H1 (cell line): ENCODE measurements around the gene NDUFA7. TPM values are rescaled to one million over a fixed set of nuclear protein-coding genes. Genes with fewer than 3 reads are reported as not detected.
"Not testable (repeated sequence)": the region's sequence is repeated elsewhere in the genome, so short reads cannot be mapped to it uniquely, and the experiment has no call there.

Source experiments
- CTCF ChIA-PET: fragments of 300-600 bp; sonication (Branson Sonifier 250); formaldehyde crosslinking; loops from one replicate; lab custom pipeline; 2021; ENCODE audit not compliant: partially characterized antibody; lab: Charles Lee
- POLR2A ChIA-PET: fragments of 300-600 bp; sonication (Branson Sonifier 250); formaldehyde crosslinking; loops from one replicate; lab custom pipeline; 2021; ENCODE audit warnings: inconsistent platforms; ENCODE audit not compliant: partially characterized antibody; lab: Charles Lee
- DNase-seq, 2 experiments: peaks; one replicate each; pipeline versions ENCODE4 v3.0.0 to v3.0.0-alpha.2; 2010 to 2022; ENCODE audit warnings: low spot score in 2 of 2, low read depth in 1 of 2, mixed read lengths in 1 of 2
- FAIRE-seq: peaks from 2 replicates; lab custom pipeline; 2011; peaks lifted over from hg19 to GRCh38; lab: Jason Lieb, UNC
- H2AFZ ChIP-seq: 2 replicates; pipeline ENCODE4 v1.8.1; 2012; ENCODE audit warnings: low read length, inconsistent platforms
- H2AK5ac ChIP-seq: 2 replicates; pipeline ENCODE4 v1.6.1; 2013; ENCODE audit warnings: low read depth, low read length
- H2BK120ac ChIP-seq: replicated peaks from 2 replicates; pipeline ENCODE3; 2013; ENCODE audit warnings: low read depth, low read length, inconsistent platforms
- H2BK12ac ChIP-seq: 2 replicates; pipeline ENCODE4 v1.6.1; 2013; ENCODE audit warnings: low read depth, low read length
- H2BK15ac ChIP-seq: 2 replicates; pipeline ENCODE4 v1.6.1; 2013; ENCODE audit warnings: low read length
- H2BK20ac ChIP-seq: 2 replicates; pipeline ENCODE4 v1.6.1; 2013; ENCODE audit warnings: low read length
- H2BK5ac ChIP-seq: 2 replicates; pipeline ENCODE4 v1.6.1; 2013; ENCODE audit warnings: low read depth, low read length
- H3K14ac ChIP-seq: 2 replicates; pipeline ENCODE4 v1.6.1; 2013; ENCODE audit warnings: inconsistent platforms; ENCODE audit not compliant: insufficient read length
- H3K18ac ChIP-seq: 2 replicates; pipeline ENCODE4 v1.6.1; 2013; ENCODE audit warnings: low read length; ENCODE audit errors: extremely low read depth
- H3K23ac ChIP-seq: 2 replicates; pipeline ENCODE4 v1.6.1; 2013; ENCODE audit warnings: inconsistent platforms; ENCODE audit not compliant: insufficient read length
- H3K23me2 ChIP-seq: 2 replicates; pipeline ENCODE4 v1.6.1; 2013; ENCODE audit warnings: low read depth, low read length
- H3K27ac ChIP-seq: 2 replicates; pipeline ENCODE4 v1.6.1; 2011; ENCODE audit warnings: low read depth, low read length, inconsistent platforms
- H3K27me3 ChIP-seq, 4 experiments: replicated peaks in 1 of 4; 1 replicate in 1 of 4; 2 replicates in 3 of 4; pipeline versions ENCODE4 v1.6.1 to v1.8.1; 2011 to 2013; ENCODE audit warnings: low read length in 3 of 4, mild to moderate bottlenecking in 3 of 4, inconsistent platforms in 2 of 4, mixed read lengths in 2 of 4, moderate library complexity in 1 of 4; ENCODE audit not compliant: control insufficient read depth in 3 of 4, insufficient read depth in 3 of 4; ENCODE audit errors: extremely low read depth in 1 of 4
- H3K36me3 ChIP-seq, 4 experiments: 2 replicates each; pipeline versions ENCODE4 v1.6.1 to v1.8.1; 2011 to 2013; ENCODE audit warnings: mild to moderate bottlenecking in 4 of 4, low read length in 3 of 4, moderate library complexity in 2 of 4, control low read depth in 1 of 4, inconsistent platforms in 1 of 4; ENCODE audit not compliant: insufficient read depth in 4 of 4, control insufficient read depth in 2 of 4
- H3K4ac ChIP-seq: replicated peaks from 2 replicates; pipeline ENCODE3; 2013; ENCODE audit warnings: low read length, low read depth, mixed read lengths, inconsistent platforms; ENCODE audit not compliant: insufficient read length
- H3K4me1 ChIP-seq, 4 experiments: replicated peaks in 1 of 4; 1 replicate in 1 of 4; 2 replicates in 3 of 4; pipeline versions ENCODE4 v1.6.1 to v1.8.1; 2011 to 2013; ENCODE audit warnings: low read length in 3 of 4, inconsistent platforms in 2 of 4, mixed read lengths in 1 of 4; ENCODE audit not compliant: insufficient read depth in 4 of 4, control insufficient read depth in 3 of 4
- H3K4me2 ChIP-seq, 2 experiments: 2 replicates each; pipeline versions ENCODE4 v1.6.1 to v1.8.1; 2011 to 2013; ENCODE audit warnings: low read depth in 2 of 2, low read length in 2 of 2, control low read depth in 1 of 2, inconsistent platforms in 1 of 2, mild to moderate bottlenecking in 1 of 2; ENCODE audit not compliant: insufficient read depth in 1 of 2
- H3K4me3 ChIP-seq, 4 experiments: fragments of 200-600, 300-600 bp in 1 of 4; sonication (generic), shearing (Covaris generic), sonication (Bioruptor Twin) in 1 of 4; 2 replicates each; pipeline versions ENCODE4 v1.5.1 to v1.8.1; 2011 to 2016; ENCODE audit warnings: low read length in 4 of 4, low read depth in 3 of 4, control low read depth in 2 of 4, inconsistent platforms in 2 of 4, mild to moderate bottlenecking in 2 of 4, mixed read lengths in 1 of 4, moderate library complexity in 1 of 4; ENCODE audit not compliant: insufficient read depth in 2 of 4; ENCODE audit errors: extremely low read depth in 1 of 4
- H3K56ac ChIP-seq: replicated peaks from 2 replicates; pipeline ENCODE3; 2013; ENCODE audit warnings: low read depth, mild to moderate bottlenecking, mixed read lengths, low read length, inconsistent platforms; ENCODE audit not compliant: insufficient read length
- H3K79me1 ChIP-seq: 2 replicates; pipeline ENCODE4 v1.6.1; 2013; ENCODE audit warnings: low read depth, low read length, control low read depth
- H3K79me2 ChIP-seq, 2 experiments: 2 replicates each; pipeline versions ENCODE4 v1.6.1 to v1.8.1; 2012 to 2013; ENCODE audit warnings: low read length in 2 of 2, mild to moderate bottlenecking in 2 of 2, inconsistent platforms in 1 of 2; ENCODE audit not compliant: insufficient read depth in 2 of 2, control insufficient read depth in 1 of 2
- H3K9ac ChIP-seq, 4 experiments: replicated peaks in 1 of 4; 1 replicate in 1 of 4; 2 replicates in 3 of 4; pipeline versions ENCODE4 v1.6.1 to v1.8.1; 2011 to 2013; ENCODE audit warnings: low read depth in 3 of 4, low read length in 3 of 4, control low read depth in 2 of 4, mild to moderate bottlenecking in 2 of 4, moderate library complexity in 2 of 4, inconsistent platforms in 1 of 4; ENCODE audit errors: extremely low read depth in 1 of 4
- H3K9me3 ChIP-seq, 2 experiments: 2 replicates each; pipeline versions ENCODE4 v1.6.1 to v1.8.1; 2012 to 2013; ENCODE audit warnings: mild to moderate bottlenecking in 2 of 2, moderate library complexity in 2 of 2, control low read depth in 1 of 2, inconsistent platforms in 1 of 2, low read depth in 1 of 2, low read length in 1 of 2, mixed read lengths in 1 of 2; ENCODE audit not compliant: insufficient read depth in 2 of 2
- H4K20me1 ChIP-seq, 2 experiments: replicated peaks in 1 of 2; 2 replicates each; pipeline versions ENCODE3 to v1.8.1; 2011 to 2013; ENCODE audit warnings: inconsistent platforms in 2 of 2, low read length in 2 of 2, mild to moderate bottlenecking in 1 of 2; ENCODE audit not compliant: insufficient read depth in 2 of 2, control insufficient read depth in 1 of 2
- H4K5ac ChIP-seq: 2 replicates; pipeline ENCODE4 v1.6.1; 2013; ENCODE audit warnings: low read length, low read depth, mixed read lengths, inconsistent platforms; ENCODE audit not compliant: insufficient read length
- H4K8ac ChIP-seq: 2 replicates; pipeline ENCODE4 v1.8.0; 2013; ENCODE audit warnings: mild to moderate bottlenecking, moderate library complexity, low read length, inconsistent platforms; ENCODE audit not compliant: insufficient read depth; ENCODE audit errors: extremely low read depth
- H4K91ac ChIP-seq: replicated peaks from 2 replicates; pipeline ENCODE3; 2013; ENCODE audit warnings: low read length, mixed read lengths, inconsistent platforms; ENCODE audit not compliant: insufficient read length
- WGBS, 2 experiments: shearing (Covaris generic) in 1 of 2; methylation state at CpG; one replicate each; pipeline versions ENCODE4 v1.1.6 to v1.1.7; 2013 to 2015; ENCODE audit warnings: low lambda C conversion rate in 2 of 2, mixed read lengths in 2 of 2, inconsistent platforms in 1 of 2, low coverage in 1 of 2, missing lambda C conversion rate in 1 of 2; ENCODE audit not compliant: insufficient replicate concordance in 2 of 2, insufficient coverage in 1 of 2, insufficient read length in 1 of 2; ENCODE audit errors: extremely low coverage in 1 of 2, missing lambda C conversion rate in 1 of 2; 5-methylcytosine and 5-hydroxymethylcytosine counted together
- polyA plus RNA-seq, 7 experiments: library from polyadenylated mRNA; depleted of rRNA in 3 of 7; stranded (reverse) in 5 of 7; unstranded in 2 of 7; fragments of >200 nt in 5 of 7; fragments of 200-250 nt in 2 of 7; gene quantifications; 1 replicate in 5 of 7; 2 replicates in 1 of 7; 4 replicates in 1 of 7; pipeline versions ENCODE4 v1.2.1 to v1.2.3, GENCODE V29; 2011 to 2013; ENCODE audit warnings: missing spikeins in 2 of 7, mixed read lengths in 2 of 7
- total RNA-seq: library from RNA; stranded (reverse); fragmentation: NEBNext Ultra II Directional; extraction: Animal tissue kit (Norgen Biotek cat#: 25700); gene quantifications from 2 replicates; pipeline ENCODE4 v1.2.1, GENCODE V29; 2021

Gene NDUFA7
- total and polyA plus RNA-seq, 2 of the 8 experiments (the other 6 are each of a cell fraction or from before 2014, with no cell fraction given), result 54.4 to 286 TPM

DNA sequence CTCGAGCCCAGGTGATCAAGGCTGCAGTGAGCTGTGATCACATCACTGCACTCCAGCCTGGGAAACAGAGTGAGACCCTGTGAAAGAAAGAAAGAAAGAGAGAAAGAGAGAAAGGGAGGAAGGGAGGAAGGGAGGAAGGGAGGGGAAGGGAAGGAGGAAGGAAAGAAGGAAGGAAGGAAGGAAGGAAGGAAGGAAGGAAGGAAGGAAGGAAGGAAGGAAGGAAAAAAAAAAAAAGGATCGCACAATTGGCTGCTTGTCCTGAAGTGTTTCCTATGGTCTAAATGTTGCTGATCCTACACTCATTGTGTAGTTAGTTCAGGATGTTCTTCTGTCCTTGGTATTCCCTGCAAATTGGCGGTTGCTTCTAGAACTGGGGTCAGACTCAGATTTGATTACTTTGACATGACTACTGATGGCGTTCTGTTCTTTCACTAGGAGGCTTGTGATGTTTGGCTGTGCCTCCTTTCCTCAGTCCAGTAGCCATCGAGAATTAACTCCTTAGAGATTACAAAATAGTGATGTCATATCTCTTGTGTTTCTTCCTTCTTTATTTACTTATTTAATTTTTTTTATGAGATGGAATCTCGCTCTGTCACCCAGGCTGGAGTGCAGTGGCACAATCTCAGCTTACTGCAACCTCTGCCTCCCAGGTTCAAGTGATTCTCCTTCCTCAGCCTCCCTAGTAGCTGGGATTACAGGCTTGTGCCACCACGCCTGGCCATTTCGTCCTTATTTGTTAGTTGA is 28.6 kb upstream of the NDUFA7 start:
- H2BK20ac ChIP-seq, H3K79me2 ChIP-seq, H3K4me2 ChIP-seq, H2BK120ac ChIP-seq, H3K18ac ChIP-seq, H3K23ac ChIP-seq, H4K8ac ChIP-seq, H3K36me3 ChIP-seq, H2BK12ac ChIP-seq, H2AFZ ChIP-seq, H3K14ac ChIP-seq, H3K9ac ChIP-seq, H3K4me3 ChIP-seq, H4K91ac ChIP-seq, H4K5ac ChIP-seq, H2BK15ac ChIP-seq, H3K27me3 ChIP-seq, H3K27ac ChIP-seq, H4K20me1 ChIP-seq, H2AK5ac ChIP-seq, H3K56ac ChIP-seq, DNase-seq, H3K79me1 ChIP-seq, H2BK5ac ChIP-seq, FAIRE-seq, H3K9me3 ChIP-seq, H3K4me1 ChIP-seq, H3K23me2 ChIP-seq, H3K4ac ChIP-seq: not testable (repeated sequence)
- CTCF ChIA-PET, result interaction anchor here (0.6 to 1.0 kb wide), 4 partner anchors 9 to 144 kb away, joined by 3 to 4 read pairs (median 3); no protein-coding TSS in a partner anchor
- POLR2A ChIA-PET, result interaction anchor here (0.6 to 1.8 kb wide), 4 partner anchors 14 to 235 kb away, joined by 3 to 5 read pairs (median 4); no protein-coding TSS in a partner anchor
- 81% methylated on average over 7 of the region's 8 CpGs; no CpG with 5 or more reads in 1 of the 2 experiments for WGBS, 2 experiments
